COLO829 (cell line): ENCODE results near the gene MANBA.
"Not testable (repeated sequence)": the region's sequence is repeated elsewhere in the genome, so short reads cannot be mapped to it uniquely, and the experiment has no call there.

Source experiments
- DNase-seq: peaks from one replicate; pipeline ENCODE4 v3.0.0; 2012; ENCODE audit warnings: low spot score

MANBA gene

DNA sequence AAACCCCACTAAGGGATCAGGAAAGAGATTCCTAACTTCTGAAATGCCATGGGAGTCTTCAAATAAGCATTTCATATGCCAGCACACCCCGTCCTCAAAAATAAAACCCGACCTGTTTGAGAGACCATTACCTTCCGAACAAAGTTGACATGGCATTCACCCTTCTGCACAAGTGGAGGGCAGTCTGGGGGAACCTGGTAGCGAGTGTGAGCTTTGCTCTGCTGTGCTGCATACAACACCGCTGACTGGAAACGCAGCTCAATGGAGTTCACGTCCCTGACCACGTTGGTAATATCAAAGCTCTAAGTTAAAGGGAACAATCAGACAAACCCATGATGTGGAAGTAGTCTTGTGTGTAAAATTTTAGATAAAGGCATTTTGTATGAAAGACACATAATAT lies 38.0 kb downstream of the MANBA start:
- no peak for DNase-seq

DNA sequence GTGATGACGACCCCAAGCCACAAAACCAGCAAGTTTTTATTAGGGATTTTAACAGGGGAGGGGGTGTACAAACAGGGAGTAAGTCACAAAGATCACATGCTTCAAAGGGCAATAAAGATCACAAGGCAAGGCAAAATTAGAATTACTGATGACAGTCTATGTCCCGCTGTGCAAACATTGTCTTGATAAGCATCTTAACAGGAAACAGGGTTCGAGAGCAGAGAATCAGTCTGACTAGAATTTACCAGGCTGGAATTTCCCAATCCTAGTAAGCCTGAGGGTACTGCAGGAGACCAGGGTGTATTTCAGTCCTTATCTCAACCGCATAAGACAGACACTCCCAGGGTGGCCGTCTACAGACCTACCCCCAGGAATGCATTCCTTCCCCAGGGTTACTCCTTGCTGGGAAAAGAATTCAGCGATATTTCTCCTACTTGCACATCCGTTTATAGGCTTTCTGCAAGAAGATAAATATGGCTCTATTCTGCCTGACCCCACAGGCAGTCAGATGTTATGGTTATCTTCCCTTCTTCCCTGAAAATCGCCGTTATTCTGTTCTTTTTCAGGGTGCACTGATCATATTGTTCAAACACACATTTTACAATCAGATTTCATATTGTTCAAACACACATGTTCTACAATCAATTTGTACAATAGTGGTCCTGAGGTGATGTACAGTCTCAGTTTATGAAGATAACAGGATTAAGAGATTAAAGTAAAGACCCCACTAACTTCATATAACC lies 41.8 kb downstream of the MANBA start:
- not testable (repeated sequence) for DNase-seq

DNA sequence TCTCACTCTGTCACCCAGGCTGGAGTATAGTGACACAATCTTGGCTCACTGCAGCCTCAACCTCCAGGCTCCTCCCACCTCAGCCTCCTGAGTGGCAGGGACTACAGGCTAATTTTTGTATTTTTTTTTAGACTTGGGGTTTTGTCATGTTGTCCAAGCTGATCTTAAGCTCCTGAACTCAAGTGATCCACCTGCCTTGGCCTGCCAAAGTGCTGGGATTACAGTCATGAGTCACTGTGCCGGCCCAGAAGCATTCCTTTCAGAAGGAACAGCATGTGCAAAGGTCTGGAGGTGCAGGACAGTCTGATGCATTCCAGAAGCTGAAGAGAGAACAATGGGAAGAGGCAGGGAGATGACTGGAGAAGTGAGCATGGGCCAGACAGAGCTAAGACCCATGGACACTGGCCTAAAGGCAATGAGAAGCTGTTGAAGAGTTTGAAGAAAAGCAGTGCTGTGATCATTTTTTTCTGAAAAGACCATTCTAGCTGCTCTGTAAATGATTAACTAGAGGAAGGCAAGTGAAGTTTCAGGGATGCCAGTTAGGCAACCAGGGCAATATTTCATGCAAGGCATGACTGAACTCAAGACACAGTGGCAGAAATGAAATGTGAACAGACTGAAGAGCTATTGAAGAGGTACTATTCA lies 43.2 kb downstream of the MANBA start:
- DNase-seq = no peak

DNA sequence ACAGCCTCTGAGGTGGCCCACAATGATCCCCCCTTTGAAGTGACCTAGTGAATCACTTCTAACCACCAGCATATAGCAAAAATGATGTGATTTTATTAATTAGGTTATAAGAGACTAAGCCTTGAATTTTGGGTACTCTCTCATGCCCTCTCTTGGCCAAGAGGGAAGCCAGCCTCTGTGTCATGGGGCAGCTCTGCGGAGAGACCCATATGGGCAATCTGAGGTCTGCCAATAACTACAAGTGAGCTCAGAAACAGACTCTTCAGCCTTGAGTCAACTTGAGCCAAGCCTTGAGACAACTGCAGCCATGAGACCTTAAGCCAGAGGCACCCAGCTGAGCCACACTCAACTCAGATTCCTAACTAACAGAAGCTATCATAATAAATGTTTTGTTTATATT lies 45.7 kb downstream of the MANBA start:
- no peak for DNase-seq

DNA sequence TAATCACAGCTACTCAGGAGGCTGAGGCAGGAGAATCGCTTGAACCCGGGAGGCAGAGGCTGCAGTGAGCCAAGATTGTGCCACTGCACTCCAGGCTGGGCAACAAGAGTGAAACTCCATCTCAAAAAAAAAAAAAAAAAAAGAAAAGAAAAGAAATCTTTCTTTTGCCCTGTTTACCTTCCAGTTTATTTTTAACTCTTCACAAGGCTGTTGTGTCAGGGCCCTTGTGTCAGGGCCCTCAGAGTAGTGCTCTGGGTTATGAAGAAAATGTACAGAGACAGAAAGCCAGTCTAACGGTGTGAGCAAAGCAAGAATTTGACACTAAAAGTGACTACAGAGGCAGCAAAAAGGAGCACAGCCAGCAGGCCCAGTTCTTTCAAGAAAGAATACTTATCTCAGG lies 47.0 kb downstream of the MANBA start:
- DNase-seq = not testable (repeated sequence)

DNA sequence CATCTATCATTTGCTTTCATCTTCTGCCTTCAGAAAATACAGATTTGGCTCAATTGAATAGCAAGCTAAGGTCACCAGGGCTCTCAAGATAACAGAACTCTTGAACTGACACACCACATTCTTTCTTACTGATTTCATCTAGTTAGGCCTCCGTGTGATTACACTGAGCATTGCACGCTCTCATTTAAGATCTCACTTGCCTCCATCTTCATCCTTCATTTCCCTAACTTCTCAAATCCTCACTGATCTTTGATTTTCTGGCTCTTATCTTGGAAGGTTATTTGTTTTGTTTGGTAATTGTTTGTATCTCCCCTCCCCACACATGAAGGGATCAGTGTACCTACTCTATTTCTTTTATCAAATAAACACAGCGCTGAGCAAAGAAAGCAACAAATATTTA lies 47.7 kb downstream of the MANBA start:
- DNase-seq = no peak

DNA sequence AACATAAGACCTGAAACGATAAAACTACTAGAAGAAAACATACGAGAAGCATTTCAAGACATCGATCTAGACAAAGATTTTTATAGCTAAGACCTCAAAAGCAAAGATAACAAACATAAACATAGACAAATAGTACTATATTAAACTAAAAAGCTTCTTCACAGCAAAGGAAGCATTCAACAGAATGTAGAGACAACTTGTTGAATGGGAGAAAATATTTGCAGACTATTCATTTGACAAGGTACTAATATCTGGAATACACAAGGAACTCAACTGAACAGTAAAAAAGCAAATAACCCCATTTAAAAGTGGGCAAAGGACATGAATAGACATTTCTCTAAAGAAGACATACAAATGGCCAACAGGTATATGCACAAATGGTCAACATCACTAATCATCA lies 49.8 kb downstream of the MANBA start:
- no peak for DNase-seq

DNA sequence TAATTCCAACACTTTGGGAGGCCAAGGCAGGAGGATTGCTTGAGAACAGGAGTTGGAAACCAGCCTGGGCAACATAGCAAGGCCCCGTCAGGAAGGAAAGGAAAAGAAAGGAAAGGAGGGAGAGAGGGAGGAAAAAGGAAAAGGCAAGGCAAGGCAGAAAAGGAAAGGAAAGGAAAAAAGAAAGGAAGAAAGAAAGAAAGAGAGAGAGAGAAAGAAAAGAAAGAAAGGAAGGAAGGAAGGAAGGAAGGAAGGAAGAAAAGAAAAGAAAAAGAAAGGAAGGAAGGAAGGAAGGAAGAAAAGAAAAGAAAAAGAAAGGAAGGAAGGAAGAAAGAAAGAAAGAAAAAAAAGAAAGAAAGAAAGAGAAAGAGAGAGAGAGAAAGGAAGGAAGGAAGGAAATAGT lies 51.7 kb downstream of the MANBA start:
- DNase-seq = not testable (repeated sequence)

DNA sequence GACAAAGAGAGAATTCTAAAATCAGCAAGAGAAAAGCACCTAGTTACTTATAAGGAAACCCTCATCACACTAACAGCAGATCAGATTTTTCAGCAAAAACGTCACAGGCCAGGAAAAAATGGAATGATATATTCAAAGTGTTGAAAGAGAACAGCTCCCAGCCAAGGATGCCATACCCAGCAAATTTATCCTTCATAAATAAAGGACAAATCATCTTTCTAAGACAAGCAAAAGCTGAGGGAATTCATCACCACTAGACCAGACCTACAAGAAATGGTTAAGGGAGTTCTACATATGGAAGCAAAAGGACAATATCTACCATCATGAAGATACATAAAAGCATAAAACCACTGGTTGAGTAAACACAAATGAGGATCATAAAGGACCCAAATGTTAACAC lies 53.6 kb downstream of the MANBA start:
- no peak for DNase-seq

DNA sequence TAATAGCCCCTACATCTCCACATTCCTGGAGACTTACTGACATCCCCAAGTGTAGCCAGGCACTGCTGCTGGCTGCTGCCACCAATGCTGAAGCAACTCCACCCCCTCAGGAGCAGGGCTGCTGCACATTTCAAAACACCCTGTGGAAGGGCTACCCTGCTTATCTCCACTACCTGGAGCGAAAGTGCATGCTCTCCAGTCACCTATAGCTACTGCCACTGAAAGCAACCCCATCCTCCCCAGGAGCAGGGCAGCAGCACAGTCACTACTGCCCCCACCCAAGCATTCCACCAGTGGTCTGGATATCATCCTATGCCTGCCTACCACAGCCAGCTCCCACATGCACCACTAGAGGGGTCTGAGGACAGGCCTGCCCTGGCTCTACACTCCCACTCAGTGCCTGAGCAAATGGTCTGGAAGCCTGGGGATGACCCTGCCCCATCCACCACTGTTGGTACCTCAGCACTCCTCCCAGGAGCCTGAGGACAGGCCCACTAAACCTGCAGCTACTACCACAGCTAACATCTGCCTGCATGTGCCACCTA lies 55.3 kb downstream of the MANBA start:
- no peak for DNase-seq

DNA sequence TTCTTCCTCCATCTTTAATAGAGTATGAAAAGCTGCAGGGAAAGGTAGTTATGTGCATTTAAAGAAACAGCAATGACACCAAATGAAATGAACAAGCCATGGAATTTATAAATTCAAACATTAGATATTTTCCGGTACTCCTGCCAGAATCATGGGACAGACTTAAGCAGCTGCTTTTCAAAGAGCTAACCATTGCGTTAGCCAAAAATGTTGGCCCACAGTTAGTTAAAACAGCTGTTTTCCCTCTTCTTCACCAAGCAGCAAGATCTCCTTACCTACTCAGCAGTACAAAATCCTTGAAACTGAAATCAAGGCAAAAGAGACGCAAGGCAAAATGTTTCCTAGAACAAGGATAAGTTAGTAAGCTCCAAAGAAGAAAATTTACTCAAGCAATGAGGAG lies 64.0 kb downstream of the MANBA start:
- DNase-seq = no peak

DNA sequence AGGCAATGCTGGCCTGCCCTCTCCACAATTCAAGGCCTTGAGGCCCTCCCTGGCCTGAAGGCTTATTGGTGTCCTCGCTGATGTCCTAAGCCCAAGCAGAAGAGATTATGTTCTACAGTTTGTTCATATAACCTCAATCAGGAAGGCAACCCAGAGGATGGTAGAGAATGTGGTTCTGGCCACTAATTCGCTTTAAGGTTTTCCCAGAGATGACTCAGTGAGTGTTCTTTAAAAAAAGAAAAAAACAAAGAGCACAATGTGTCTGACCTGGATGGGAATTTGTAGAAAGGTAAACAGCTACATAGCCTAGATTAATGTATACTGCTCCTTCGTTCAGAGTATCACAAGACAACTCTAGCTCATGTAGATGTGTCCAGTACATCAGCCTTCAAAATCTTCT lies 66.0 kb downstream of the MANBA start:
- DNase-seq = no peak

DNA sequence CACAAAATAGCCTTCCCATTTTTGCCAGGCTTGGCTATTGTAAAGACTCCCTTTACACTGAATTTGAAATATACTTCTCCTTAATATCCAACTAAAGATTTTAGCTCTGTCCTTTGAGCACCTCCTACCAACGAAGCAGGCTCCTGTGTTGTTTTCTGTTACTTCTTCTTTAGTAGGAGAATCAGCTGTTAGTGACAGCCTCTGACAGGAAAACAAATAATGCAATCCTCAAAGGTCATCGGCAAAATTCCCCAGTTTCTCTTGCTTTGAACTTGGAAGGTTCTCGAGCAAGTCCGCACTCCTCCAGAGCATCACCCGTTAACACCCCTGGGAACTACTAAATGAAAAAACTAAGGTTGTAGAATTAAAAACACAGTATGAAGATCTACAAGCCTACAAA lies 66.9 kb downstream of the MANBA start:
- no peak for DNase-seq

DNA sequence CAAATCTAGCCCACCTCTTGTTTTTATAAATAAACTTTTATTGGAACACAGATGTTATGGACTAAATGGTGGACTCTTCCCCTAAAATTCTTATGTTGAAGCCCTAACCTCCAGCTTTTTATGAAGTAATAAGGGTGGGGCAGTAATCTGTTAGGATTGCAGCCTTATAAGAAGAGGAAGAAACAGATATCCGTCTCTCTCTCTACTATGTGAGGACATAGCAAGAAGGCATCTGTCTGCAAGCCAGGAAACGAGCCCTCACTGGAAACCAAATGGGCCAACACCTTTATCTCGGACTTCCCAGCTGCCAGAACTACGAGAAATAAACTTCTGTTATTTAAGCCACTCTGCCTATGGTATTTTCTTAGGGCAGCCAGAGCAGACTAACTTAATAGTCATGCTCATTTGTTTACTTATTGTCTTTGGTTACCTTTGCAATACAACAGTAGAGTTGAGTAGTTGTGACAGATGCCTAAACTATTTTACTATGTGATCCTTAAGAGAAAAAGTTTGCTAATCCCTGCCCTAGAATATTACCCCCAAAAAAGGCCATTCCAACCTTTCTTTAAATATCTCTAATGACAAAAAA lies 67.4 kb downstream of the MANBA start:
- DNase-seq = no peak

DNA sequence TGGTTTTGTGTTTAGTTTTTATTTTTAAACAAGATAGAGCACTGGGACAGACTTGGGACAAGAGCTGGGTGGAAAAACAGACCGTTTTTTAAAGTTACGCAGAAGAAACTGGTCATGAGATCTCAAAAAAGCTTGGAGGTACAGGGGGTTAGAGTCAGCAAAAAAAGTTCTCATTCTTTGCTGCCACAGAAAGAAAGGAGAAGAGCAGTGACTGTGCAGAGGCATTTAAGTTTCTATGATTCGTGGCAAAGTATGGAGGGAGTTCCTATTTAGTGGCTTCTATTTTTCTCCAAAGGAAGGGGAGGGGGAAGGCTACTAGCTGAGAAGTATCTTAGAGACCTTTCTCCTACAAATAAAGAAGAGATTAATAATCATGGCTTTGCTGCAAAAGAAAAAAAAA lies 68.3 kb downstream of the MANBA start:
- no peak for DNase-seq

DNA sequence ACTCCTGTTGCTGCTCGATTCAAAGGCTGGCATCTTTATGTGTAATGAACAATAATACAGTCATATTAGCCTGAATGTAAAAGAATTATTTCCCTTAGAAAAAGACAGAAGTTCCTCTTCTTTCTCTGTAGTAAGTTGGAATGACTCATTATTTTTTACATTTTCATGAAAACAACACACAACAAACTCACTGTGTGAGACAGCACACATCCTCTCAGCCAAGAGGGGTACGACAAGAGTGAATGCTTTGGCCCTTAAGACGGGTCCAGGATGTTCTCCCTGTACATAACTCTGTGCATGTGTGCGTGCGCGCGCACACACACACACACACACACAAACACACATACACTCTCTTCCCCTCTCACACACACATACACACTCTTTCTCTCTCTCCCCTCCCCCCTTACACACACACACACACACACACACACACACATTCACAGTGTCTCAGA lies 72.8 kb downstream of the MANBA start:
- DNase-seq = no peak

DNA sequence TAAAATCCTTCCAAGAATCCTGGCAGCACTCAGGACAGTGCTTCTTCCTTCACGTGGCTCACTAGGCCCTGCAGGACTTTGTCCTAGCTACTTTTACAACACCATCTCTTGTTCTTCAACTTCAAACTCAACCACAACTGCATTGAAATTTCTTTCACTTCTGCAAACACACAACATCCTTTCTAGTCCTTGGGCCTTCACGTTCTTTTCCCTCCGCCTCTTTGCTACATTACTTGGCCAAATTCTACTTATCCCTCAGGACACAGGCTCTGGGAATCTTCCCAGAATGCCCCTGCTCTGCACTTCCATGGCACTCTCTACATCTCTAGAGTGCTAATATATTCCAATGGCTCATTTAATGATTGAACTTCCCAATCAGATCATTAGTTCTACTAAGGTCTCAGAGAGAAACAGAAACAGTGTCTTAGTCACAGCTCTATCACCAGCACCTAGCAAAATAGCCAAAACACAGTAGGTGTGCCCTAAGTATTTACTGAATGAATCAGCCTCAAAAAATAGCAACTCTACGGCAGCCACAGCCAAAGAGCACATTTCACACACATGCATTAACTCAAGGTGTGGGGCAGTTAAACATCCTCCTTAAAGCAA lies 73.3 kb downstream of the MANBA start:
- no peak for DNase-seq

DNA sequence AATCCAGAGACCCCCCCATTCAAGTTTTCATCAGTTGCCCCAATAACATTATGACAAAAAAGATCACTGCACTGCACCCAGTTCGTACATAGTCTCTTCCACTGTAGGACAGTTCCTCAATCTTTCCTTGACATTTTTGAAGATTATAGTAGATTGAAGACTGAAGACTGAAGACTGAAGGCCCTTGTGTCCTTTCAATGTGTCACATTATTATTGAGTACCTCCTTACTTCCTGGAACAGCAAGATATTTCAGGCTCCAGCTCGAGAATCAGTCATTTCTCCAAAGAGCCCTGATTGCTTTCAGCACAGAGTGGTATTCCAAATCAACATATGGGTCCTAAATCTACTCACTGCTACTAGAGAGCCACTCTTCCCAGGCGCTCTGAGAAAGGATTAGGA lies 75.0 kb downstream of the MANBA start:
- DNase-seq = no peak

DNA sequence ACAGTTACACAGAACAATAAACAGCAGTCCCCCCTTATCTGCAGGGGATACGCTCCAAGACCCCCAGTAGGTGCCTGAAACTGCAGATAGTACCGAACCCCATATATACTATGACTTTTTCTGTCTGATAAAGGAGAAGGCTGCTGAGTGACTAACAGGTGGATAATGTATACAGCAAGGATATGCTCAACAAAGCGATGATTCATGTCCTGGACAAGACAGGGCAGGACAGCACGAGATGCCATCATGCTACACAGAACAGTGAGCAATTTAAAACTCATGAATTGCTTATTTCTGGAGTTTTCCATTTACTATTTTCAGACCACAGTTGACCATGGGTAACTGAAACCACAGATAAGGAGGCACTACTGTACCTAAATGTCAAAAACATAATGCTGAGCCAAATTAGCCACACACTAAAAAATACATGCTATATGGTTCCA lies 76.1 kb downstream of the MANBA start:
- peak; percentile 47 for DNase-seq

DNA sequence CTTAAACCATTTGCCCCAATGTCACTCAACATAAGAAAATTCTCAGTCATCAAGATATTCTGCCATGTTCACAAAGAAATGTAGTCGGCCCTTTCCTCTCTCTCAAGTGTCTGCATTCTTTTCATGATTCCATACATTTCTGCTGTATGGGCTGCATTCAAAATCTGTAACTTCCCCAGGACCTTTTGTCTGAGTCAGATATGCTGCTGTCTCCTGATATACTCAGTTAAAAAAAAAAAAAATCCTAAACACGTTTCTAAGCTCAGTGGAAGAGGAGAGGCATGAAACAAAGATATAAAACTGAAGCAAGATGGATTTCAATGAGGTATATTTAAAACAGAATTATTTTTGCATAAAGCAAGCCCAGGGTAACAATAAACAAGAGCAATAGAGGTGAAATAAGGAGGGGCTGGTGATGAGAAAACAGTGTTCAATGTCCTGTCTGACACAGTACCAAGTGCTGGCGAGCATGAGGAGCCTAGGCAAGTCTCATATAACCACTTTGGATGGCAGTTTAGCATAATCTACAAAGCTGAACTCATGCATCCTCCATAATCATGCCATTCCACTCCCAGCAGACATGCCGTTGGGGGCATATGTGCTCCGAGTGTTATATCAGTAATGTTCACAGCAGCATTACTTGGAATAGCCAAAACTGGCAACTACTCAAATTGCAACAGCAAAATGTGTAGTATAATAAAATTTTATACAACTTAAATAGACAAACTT lies 76.7 kb downstream of the MANBA start:
- no peak for DNase-seq

DNA sequence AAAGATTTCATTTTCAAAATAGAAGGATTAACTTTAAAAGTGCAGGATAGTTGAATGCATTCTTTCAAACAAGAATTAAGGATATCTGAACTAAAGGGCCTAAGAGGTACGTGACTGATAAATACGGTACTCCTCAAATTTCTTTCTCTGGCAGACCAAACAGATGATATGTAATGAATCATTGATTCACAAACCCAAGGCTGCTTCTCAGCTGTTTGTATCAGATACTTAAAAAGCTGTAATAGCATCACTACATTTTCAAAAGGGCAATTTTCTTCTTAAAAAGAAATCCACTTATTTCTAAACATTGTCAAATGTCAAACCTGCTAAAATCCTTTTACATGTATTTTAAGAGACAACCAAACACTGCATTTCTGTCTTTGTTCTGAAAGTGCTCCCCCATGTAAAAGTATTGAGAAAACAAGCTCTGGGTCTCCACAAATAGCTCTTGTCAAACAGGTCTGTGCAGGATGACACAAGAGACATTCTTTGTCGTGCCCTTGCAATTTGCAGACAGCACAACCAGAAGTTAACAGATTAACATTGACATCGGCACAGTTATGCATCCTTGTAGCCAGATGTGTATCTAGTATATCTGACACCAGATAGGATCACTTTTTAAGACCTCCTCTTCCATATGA lies 82.0 kb downstream of the MANBA start:
- no peak for DNase-seq

DNA sequence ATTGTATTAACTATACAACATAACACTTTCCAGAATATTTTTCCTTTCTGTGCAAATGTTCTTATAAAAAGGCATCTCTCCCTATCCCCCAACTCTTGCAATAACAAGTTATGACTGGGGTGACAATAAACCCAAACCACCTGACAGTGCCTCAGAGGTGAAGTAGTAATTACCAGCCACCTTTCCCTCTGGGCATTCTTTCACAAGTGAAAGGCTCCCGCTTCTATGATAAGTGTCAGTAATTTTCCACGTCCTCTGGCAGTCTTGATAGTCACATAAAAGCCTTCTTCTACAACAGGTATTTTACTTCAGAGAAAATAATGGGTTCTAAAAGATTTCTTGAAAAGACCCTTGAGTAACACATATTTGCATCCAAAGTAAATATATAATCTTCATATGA lies 82.7 kb downstream of the MANBA start:
- DNase-seq = no peak
